SK-N-SH treated with all-trans-retinoic acid at 6 μM for 48 hours (cell line): ENCODE results near the gene RNF114.

Experiments used
- ATAC-seq: fragments of 200-7000 bp; cut with Tn5 transposase; 3 replicates; pipeline ENCODE4 v1.9.1; 2020; ENCODE audit warnings: mild to moderate bottlenecking, moderate library complexity
- ARNTL ChIP-seq: fragments of 450-650 bp; formaldehyde crosslinking; IDR thresholded peaks from 2 replicates; pipeline ENCODE4 v1.5.0; 2020; ENCODE audit warnings: low read depth, mild to moderate bottlenecking, moderate library complexity, borderline replicate concordance
- CREB5 ChIP-seq: fragments of 250-450 bp; sonication (Bioruptor Pico); IDR thresholded peaks from 2 replicates; pipeline ENCODE4 v1.5.1; 2020; ENCODE audit warnings: low read depth, mild to moderate bottlenecking, moderate library complexity
- ESRRG ChIP-seq: fragments of 250-450 bp; sonication (Bioruptor Pico); IDR thresholded peaks from 2 replicates; pipeline ENCODE4 v1.6.1; 2021; ENCODE audit warnings: mild to moderate bottlenecking
- ISL1 ChIP-seq: fragments of 250-450 bp; sonication (Bioruptor Pico); IDR thresholded peaks from 2 replicates; pipeline ENCODE4 v2.1.2; 2022; ENCODE audit warnings: mild to moderate bottlenecking, moderate library complexity
- OSR1 ChIP-seq: fragments of 250-450 bp; sonication (Bioruptor Pico); IDR thresholded peaks from 2 replicates; pipeline ENCODE4 v1.8.0; 2022; ENCODE audit warnings: moderate library complexity, mild to moderate bottlenecking, inconsistent platforms
- PATZ1 ChIP-seq: fragments of 250-450 bp; sonication (Bioruptor Pico); IDR thresholded peaks from 2 replicates; pipeline ENCODE4 v1.8.0; 2020; ENCODE audit warnings: mild to moderate bottlenecking, moderate library complexity, borderline replicate concordance
- POU6F1 ChIP-seq: fragments of 250-450 bp; sonication (Bioruptor Pico); IDR thresholded peaks from 2 replicates; pipeline ENCODE4 v1.8.0; 2021; ENCODE audit warnings: low read depth, mild to moderate bottlenecking, moderate library complexity, borderline replicate concordance
- PPARA ChIP-seq: fragments of 250-450 bp; sonication (Bioruptor Pico); IDR thresholded peaks from 2 replicates; pipeline ENCODE4 v1.5.0; 2020; ENCODE audit warnings: mild to moderate bottlenecking, borderline replicate concordance
- RARB ChIP-seq: fragments of 250-450 bp; sonication (Bioruptor Pico); IDR thresholded peaks from 2 replicates; pipeline ENCODE4 v1.8.0; 2021; ENCODE audit warnings: mild to moderate bottlenecking, moderate library complexity
- SNAI2 ChIP-seq: fragments of 250-450 bp; sonication (Bioruptor Pico); IDR thresholded peaks from 2 replicates; pipeline ENCODE4 v1.5.0; 2020; ENCODE audit warnings: mild to moderate bottlenecking, moderate library complexity
- TCF4 ChIP-seq: fragments of 250-450 bp; sonication (Bioruptor Pico); IDR thresholded peaks from 2 replicates; pipeline ENCODE4 v1.8.0; 2021; ENCODE audit warnings: mild to moderate bottlenecking, moderate library complexity, borderline replicate concordance
- TOX ChIP-seq: fragments of 250-450 bp; sonication (Bioruptor Pico); IDR thresholded peaks from 2 replicates; pipeline ENCODE4 v1.8.0; 2021; ENCODE audit warnings: mild to moderate bottlenecking, moderate library complexity, borderline replicate concordance
- ZC3H10 ChIP-seq: fragments of 250-450 bp; sonication (Bioruptor Pico); IDR thresholded peaks from 2 replicates; pipeline ENCODE4 v1.5.1; 2021; ENCODE audit warnings: mild to moderate bottlenecking, moderate library complexity
- ZFP3 ChIP-seq: fragments of 250-450 bp; sonication (Bioruptor Pico); IDR thresholded peaks from 2 replicates; pipeline ENCODE4 v1.5.0; 2020; ENCODE audit warnings: mild to moderate bottlenecking, moderate library complexity
- ZFP30 ChIP-seq: fragments of 450-650 bp; formaldehyde crosslinking; IDR thresholded peaks from 2 replicates; pipeline ENCODE4 v1.5.0; 2022; ENCODE audit warnings: mild to moderate bottlenecking, moderate library complexity
- ZNF565 ChIP-seq: fragments of 450-650 bp; formaldehyde crosslinking; conservative IDR thresholded peaks from 2 replicates; pipeline ENCODE4 v1.5.0; 2020; ENCODE audit warnings: low read depth, mild to moderate bottlenecking, moderate library complexity
- ZNF70 ChIP-seq: fragments of 450-650 bp; formaldehyde crosslinking; IDR thresholded peaks from 2 replicates; pipeline ENCODE4 v1.5.0; 2020; ENCODE audit warnings: mild to moderate bottlenecking, moderate library complexity
- ZNF8 ChIP-seq: fragments of 450-650 bp; formaldehyde crosslinking; IDR thresholded peaks from 2 replicates; pipeline ENCODE4 v1.5.0; 2020; ENCODE audit warnings: mild to moderate bottlenecking, moderate library complexity

RNF114 gene

GRCh38 chr20:49982072-49982345 is 45.8 kb downstream of the RNF114 start:
- no peak for ATAC-seq
- TF ChIP-seq ZC3H10 (no peak), SNAI2 (no peak), ISL1 (CRISPR knock-in tag) (no peak), ZFP30 (CRISPR knock-in tag) (no peak), ZNF70 (CRISPR knock-in tag) (no peak), CREB5 (no peak), ZFP3 (CRISPR knock-in tag) (no peak), ZNF565 (no peak)

DNA sequence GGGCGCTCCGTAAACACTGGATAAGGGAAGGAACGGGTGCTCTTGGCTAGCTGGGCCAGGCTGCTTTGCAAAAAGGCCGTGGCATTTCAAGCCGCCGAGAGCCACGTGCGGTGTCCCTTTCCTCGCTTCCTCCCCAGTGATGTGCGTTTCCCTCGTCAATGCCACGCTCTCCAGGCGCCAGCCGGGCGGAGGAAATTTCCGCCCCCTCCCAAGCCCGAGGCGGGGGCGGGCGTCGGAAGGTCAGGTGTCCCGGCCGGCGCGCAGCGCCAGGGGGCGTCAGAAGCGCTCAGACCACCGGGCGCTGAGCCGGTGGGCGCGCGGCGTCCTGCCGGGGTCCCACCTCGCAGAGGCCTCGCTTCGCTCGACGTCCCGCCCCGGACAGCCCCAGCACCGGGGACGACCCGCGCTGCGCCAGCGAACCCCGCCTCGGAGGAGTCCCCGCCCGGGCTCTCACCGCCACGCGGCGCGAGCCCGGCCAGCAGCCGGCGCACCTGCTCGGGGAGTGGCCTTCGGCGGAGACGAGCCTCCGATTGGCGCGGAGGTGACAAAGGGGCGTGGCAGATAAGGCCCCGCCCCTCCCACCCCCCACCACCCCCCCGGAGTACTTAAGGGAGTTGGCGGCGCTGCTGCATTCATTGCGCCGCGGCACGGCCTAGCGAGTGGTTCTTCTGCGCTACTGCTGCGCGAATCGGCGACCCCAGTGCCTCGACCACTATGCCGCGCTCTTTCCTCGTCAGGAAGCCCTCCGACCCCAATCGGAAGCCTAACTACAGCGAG is 46.3 kb downstream of the RNF114 start, which contains the start of gene SNAI1:
TSS of gene SNAI1 (plus strand) at position 635 of the 777 bp plus-strand sequence. CDS start at position 715, 80 bp downstream.
- TF ChIP-seq ZC3H10: no peak
- no peak for TF ChIP-seq CREB5
- TF ChIP-seq ZNF70 (CRISPR knock-in tag): no peak
- TF ChIP-seq PATZ1: 0 out of 2 replicates have a peak, but pooled peaks have one; percentile 31
- peak; percentile 92; the same call in 1 of the 2 replicates for TF ChIP-seq SNAI2
- no peak for TF ChIP-seq RARB (CRISPR knock-in tag)
- 0 out of 2 replicates have a peak, but pooled peaks have one; percentile 26 for TF ChIP-seq ARNTL (CRISPR knock-in tag)
- TF ChIP-seq ZNF8 (CRISPR knock-in tag): no peak
- TF ChIP-seq TCF4: no peak
- TF ChIP-seq OSR1 (CRISPR knock-in tag): no peak
- peak; percentile 72 for ATAC-seq

GRCh38 chr20:49983123-49983847 is 47.1 kb downstream of the RNF114 start:
- peak; percentile 5 for ATAC-seq
- no peak for TF ChIP-seq POU6F1 (CRISPR knock-in tag)
- no peak for TF ChIP-seq ESRRG (CRISPR knock-in tag)
- TF ChIP-seq ZFP30 (CRISPR knock-in tag): no peak
- TF ChIP-seq PATZ1: peak; percentile 74; the same call in 1 of the 2 replicates
- TF ChIP-seq CREB5: no peak

DNA sequence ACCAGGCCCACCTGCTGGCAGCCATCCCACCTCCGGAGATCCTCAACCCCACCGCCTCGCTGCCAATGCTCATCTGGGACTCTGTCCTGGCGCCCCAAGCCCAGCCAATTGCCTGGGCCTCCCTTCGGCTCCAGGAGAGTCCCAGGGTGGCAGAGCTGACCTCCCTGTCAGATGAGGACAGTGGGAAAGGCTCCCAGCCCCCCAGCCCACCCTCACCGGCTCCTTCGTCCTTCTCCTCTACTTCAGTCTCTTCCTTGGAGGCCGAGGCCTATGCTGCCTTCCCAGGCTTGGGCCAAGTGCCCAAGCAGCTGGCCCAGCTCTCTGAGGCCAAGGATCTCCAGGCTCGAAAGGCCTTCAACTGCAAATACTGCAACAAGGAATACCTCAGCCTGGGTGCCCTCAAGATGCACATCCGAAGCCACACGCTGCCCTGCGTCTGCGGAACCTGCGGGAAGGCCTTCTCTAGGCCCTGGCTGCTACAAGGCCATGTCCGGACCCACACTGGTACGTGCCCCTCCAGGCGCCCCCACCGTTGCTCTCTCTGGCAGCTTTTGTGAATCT is 47.7 kb downstream of the RNF114 start:
- peak; percentile 7 for ATAC-seq
- no peak for TF ChIP-seq PPARA (CRISPR knock-in tag)
- no peak for TF ChIP-seq TCF4
- no peak for TF ChIP-seq POU6F1 (CRISPR knock-in tag)
- TF ChIP-seq TOX: no peak
- TF ChIP-seq ZC3H10: no peak
- no peak for TF ChIP-seq PATZ1
- no peak for TF ChIP-seq ISL1 (CRISPR knock-in tag)
- TF ChIP-seq SNAI2: no peak
- no peak for TF ChIP-seq OSR1 (CRISPR knock-in tag)
- TF ChIP-seq ZNF8 (CRISPR knock-in tag): no peak
- no peak for TF ChIP-seq ARNTL (CRISPR knock-in tag)
- TF ChIP-seq RARB (CRISPR knock-in tag): no peak
- no peak for TF ChIP-seq ZNF70 (CRISPR knock-in tag)
